Measurements from ENCODE around the gene BCAR3.

Gene BCAR3

GRCh38 chr1:93638981-93639380 is 42.7 kb downstream of the BCAR3 start:
- no peak for DNase-seq (ENCODE audit: low spot score)

GRCh38 chr1:93638307-93638847 is 43.3 kb downstream of the BCAR3 start:
- DNase-seq (ENCODE audit: low spot score), result no peak

GRCh38 chr1:93636712-93637111 is 44.9 kb downstream of the BCAR3 start:
- no peak for DNase-seq (ENCODE audit: low spot score)

- peak; percentile 70 for DNase-seq (ENCODE audit: low spot score)
Observed at GRCh38 chr1:93635614-93636543, 45.8 kb downstream of the BCAR3 start.

- no peak for DNase-seq (ENCODE audit: low spot score)
Observed at GRCh38 chr1:93633313-93633712, 48.3 kb downstream of the BCAR3 start.

GRCh38 chr1:93631626-93632365 is 49.8 kb downstream of the BCAR3 start:
- DNase-seq (ENCODE audit: low spot score), result no peak

GRCh38 chr1:93630168-93630567 is 51.5 kb downstream of the BCAR3 start:
- no peak for DNase-seq (ENCODE audit: low spot score)

- peak; percentile 61 for DNase-seq (ENCODE audit: low spot score)
Observed at GRCh38 chr1:93629101-93630059, 52.3 kb downstream of the BCAR3 start.

GRCh38 chr1:93628681-93629080 is 53.0 kb downstream of the BCAR3 start:
- no peak for DNase-seq (ENCODE audit: low spot score)

GRCh38 chr1:93625582-93626327 is 55.9 kb downstream of the BCAR3 start:
- DNase-seq (ENCODE audit: low spot score), result no peak

- DNase-seq (ENCODE audit: low spot score), result no peak
Observed at GRCh38 chr1:93623875-93624274, 57.8 kb downstream of the BCAR3 start.

- DNase-seq (ENCODE audit: low spot score), result no peak
Observed at GRCh38 chr1:93623436-93623835, 58.2 kb downstream of the BCAR3 start.

GRCh38 chr1:93621246-93621645 is 60.4 kb downstream of the BCAR3 start:
- DNase-seq (ENCODE audit: low spot score), result no peak

- no peak for DNase-seq (ENCODE audit: low spot score)
Observed at GRCh38 chr1:93620841-93621210, 60.8 kb downstream of the BCAR3 start.

GRCh38 chr1:93620172-93620840 is 61.3 kb downstream of the BCAR3 start:
- no peak for DNase-seq (ENCODE audit: low spot score)

- DNase-seq (ENCODE audit: low spot score), result no peak
Observed at GRCh38 chr1:93619507-93620171, 62.0 kb downstream of the BCAR3 start.

- DNase-seq (ENCODE audit: low spot score), result no peak
Observed at GRCh38 chr1:93617670-93618499, 63.8 kb downstream of the BCAR3 start.

GRCh38 chr1:93616996-93617669 is 64.5 kb downstream of the BCAR3 start:
- peak; percentile 54 for DNase-seq (ENCODE audit: low spot score)

Measured in putamen (tissue), 1 donor.